AG09319 (cell line): ENCODE measurements around the gene GOLGA6A.
"Not testable (repeated sequence)": the region's sequence is repeated elsewhere in the genome, so short reads cannot be mapped to it uniquely, and the experiment has no call there.

Experiments
- DNase-seq: peaks from one replicate; pipeline ENCODE4 v3.0.0-alpha.2; 2010; ENCODE audit warnings: low read depth; ENCODE audit errors: extremely low read depth
- TF ChIP-seq, protein P1 (sequence below): IDR thresholded peaks from 2 replicates; pipeline ENCODE4 v1.5.1; 2011; ENCODE audit warnings: low read depth, mild to moderate bottlenecking, inconsistent platforms, low read length, moderate library complexity

GOLGA6A gene

DNA sequence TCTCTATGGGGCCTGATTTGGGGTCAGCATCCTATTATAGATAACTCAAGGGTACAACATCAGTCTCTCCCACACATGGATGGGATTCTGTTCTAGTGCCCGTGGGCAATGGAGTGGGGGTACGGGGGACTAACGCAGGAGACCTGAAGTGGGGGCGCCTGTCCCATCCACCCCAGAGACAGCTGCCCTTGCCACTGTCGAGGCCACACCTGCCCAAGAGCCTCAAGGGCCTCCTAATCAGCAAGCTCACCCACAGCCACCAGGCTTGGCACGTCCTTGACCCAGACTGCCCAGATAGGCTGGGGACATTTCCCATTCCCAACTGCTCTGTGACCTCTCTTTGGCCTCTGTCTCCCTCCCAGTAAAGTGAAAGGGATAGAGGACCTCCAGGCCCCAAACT lies 39.5 kb upstream of the GOLGA6A start:
- TF ChIP-seq, protein P1, sequence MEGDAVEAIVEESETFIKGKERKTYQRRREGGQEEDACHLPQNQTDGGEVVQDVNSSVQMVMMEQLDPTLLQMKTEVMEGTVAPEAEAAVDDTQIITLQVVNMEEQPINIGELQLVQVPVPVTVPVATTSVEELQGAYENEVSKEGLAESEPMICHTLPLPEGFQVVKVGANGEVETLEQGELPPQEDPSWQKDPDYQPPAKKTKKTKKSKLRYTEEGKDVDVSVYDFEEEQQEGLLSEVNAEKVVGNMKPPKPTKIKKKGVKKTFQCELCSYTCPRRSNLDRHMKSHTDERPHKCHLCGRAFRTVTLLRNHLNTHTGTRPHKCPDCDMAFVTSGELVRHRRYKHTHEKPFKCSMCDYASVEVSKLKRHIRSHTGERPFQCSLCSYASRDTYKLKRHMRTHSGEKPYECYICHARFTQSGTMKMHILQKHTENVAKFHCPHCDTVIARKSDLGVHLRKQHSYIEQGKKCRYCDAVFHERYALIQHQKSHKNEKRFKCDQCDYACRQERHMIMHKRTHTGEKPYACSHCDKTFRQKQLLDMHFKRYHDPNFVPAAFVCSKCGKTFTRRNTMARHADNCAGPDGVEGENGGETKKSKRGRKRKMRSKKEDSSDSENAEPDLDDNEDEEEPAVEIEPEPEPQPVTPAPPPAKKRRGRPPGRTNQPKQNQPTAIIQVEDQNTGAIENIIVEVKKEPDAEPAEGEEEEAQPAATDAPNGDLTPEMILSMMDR = no peak
- no peak for DNase-seq

DNA sequence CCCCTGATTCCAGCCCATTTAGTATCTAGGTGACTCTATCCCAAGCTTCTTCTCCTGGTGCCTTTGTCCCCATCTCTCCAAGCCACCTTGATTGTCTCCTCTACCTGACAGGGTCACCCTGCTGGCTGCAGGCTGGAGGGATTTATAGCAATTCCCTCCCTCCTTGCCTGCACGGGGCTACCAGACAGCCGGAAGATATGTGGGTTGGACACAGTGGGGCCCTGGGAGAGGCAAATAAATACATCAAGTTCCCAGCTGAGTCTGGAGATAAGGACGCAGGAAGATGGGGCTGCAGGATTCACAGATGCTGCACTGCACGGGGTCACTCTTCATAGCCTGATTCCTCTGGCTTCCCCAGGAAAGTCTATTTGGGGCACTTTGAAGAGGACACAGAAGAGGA lies 38.7 kb upstream of the GOLGA6A start:
- DNase-seq = no peak
- TF ChIP-seq, protein P1 = no peak

DNA sequence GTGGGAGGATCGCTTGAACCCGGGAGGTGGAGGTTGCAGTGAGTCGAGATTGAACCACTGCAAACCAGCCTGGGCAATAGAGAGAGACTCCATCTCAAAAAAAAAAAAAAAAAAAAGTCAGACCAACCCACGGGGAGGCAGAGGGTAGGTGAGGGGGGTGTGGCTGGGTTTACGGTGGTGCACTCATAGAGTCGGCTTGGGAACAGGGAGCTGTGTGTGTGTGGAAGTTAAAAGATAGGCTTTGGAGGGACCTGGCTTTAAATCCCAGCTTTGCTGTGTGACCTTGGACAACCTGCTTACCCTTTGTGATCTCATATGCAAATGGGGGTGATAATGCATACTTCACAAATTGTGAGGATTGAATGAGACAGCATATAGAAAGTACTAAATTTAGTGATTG lies 38.1 kb upstream of the GOLGA6A start:
- TF ChIP-seq, protein P1 = no peak
- no peak for DNase-seq

DNA sequence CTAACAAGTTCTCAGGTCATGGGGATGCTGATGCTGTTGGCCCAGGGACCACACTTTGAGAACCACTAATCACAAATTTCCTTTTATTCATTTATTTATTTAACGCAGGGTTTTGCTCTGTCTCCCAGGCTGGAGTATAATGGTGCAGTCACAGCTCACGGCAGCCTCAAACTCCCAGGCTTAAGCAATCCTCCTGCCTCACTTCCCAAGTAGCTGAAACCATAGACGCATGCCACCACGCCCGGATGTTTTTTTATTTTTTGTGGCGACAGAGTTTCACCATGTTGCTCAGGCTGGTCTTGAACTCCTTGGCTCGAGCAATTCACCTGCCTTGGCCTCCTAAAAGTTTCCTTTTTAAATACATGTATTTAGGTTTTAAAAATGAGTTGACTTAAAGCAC lies 27.4 kb upstream of the GOLGA6A start:
- no peak for DNase-seq
- TF ChIP-seq, protein P1 = no peak

DNA sequence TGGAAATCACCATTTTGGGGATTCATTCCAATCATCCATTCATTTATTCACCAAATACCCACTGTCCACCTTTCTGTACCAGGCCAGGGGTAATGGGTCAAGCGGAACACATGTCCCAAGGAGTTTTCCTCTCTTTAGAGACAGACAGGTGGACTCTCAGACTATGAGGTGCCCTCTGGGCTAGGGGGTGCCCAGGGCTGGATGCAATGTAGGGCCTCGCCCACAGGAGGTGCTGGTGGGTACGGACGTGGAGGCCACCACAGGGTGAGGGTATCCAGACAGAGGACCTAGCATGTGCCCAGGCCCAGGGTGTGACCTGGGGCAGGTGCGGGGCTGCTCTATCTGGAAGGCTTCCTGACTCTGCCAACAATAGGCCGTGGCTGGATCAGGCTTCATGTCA lies 26.3 kb upstream of the GOLGA6A start:
- DNase-seq = not testable (repeated sequence)

DNA sequence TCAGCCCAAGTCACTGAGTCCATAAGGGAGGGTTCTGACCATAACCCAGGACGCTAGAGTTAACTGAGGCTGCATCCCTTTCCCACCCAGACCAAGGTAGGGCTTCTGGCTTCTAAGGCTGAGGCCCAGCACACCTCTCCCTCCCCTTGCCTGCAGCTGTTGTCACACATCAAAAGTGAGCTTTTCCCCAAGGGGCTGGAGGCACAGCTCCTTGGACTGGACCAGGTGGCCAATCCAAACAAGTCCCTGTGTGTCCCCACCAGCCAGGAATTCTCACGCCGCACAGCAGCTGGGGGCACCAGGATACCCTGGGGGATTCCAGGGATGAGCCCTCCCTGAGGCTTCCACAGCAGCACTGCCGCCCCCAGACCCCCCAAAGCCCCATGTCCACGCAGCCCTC lies 25.8 kb upstream of the GOLGA6A start:
- no peak for DNase-seq
- TF ChIP-seq, protein P1 = no peak

DNA sequence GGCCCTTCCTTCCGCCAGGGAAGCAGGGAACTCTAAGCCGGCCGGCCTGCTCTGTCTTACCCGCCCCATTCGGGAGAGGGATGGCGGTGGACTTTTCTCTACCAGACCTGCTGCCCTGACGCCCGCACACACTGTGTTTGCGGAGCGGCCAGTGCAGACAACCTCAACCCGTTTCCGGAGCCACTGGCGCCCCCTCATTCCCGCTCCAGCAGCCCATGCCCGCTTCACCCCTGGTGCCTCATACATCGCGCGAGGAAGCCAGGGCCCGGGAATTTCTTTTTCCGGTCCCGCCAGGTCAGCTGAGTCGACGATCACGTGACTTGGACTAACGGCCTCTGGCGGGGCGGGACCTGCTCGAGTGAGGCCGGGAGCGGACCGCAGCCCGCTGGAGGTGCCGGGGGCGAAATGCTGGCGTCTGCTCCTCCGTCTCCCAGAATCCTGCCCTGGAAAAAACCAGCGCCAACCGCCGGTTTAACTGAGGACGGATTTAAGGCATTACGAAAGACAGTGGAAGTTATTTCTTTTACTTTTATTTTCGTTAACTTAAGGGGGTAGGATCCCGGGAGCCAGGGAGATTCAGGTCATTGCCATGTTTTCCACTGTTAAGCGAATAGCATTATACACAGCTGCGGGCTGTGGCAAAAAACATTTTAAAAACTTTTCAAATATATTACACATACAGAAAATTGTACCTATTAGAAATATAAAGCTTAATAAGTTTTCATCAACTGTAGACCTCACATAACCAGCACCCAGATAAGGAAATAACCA lies 17.8 kb upstream of the GOLGA6A start:
- DNase-seq = peak; percentile 81

DNA sequence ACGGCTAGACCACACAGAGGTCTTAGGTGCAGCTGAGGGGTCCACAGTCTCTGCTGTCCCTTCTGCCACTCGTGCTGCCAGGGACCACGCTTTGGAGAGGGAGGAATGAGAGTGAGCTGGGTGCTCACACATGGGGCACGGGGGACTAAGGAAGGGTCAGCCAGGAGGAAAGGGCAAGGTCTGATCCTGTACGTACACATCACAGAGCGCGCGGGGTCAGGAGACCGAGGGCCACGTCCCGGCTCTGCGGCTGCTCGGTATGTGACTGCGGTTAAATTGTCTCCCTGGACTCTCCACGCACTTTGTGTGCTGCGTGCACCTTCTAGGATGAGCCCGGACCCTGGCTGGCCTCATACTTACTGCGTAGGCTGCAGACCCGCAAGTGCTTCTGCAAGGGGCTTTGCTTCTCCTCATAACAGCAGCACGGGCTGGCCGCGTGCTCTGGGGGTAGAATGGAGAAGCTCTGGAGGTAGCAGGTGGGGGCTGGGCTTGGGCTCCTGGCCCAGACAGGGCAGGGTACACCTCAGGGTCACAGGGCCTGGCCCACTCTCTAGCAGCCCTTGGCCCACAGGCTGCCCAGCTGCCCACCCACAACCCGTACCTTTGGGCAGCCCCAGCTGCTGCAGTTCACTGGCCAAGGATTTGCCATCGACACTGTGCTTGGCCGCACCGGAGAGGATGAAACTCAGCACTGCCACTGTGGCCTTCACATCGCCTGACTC lies 14.6 kb upstream of the GOLGA6A start:
- DNase-seq = not testable (repeated sequence)

DNA sequence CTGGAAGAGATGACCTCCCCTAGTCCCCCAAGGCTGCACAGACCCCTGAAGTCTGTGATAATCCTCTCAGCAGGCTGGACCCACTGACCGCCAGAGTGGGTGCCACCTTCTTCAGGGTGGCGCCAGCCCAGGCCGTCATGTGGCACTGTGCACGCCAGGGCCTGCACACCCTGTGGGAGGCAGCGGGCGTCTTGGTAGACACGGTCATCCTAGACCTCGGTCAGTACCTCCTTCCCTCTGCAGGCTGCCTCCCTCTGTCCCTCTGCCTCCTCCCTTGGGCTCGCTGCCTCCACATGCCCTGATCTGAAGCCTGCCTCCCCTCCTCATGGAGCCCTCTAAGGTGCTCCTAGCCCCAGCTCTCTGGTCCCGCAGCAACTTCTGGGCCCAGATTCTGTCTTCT lies 13.3 kb upstream of the GOLGA6A start:
- DNase-seq = not testable (repeated sequence)

DNA sequence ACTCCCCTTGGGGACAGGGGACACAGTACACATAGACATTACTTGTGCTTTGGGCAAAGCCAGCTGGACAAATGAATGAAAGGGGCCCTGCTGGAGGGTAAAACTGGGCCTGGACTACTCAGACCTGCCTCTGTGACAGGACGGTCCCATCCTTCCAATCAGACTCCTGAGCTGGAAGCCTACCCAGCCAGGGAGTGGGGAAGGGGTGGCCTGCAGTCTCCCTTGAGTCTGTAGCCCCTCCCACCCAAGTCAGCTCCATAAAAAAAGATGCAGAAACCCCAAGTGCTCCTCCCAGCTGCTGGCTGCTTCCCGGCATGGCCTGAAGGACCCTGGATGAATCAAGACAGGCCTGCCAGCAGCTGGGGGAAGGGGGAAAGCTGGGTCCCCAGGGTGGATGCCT lies 12.2 kb upstream of the GOLGA6A start:
- not testable (repeated sequence) for DNase-seq

DNA sequence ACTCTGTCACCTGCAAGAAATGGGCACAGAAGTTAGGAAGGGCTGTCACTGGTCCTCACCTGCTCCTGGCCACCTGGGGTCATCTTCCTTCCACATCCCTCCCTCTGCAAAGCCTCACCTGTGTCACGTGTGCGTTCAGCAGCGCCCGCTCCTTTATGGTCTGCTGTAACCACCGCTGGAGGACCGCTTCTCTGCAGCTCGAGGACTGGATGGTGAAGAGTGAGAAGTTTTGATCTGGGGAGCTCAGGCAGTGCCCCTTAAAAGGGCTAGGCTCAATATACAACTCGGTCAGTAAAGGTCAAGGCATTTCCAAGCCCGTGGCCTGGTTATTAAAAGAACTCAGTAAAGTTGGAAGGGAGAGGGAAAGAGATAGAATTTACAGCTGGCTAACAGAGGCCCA lies 6.6 kb downstream of the GOLGA6A start:
- DNase-seq = not testable (repeated sequence)

DNA sequence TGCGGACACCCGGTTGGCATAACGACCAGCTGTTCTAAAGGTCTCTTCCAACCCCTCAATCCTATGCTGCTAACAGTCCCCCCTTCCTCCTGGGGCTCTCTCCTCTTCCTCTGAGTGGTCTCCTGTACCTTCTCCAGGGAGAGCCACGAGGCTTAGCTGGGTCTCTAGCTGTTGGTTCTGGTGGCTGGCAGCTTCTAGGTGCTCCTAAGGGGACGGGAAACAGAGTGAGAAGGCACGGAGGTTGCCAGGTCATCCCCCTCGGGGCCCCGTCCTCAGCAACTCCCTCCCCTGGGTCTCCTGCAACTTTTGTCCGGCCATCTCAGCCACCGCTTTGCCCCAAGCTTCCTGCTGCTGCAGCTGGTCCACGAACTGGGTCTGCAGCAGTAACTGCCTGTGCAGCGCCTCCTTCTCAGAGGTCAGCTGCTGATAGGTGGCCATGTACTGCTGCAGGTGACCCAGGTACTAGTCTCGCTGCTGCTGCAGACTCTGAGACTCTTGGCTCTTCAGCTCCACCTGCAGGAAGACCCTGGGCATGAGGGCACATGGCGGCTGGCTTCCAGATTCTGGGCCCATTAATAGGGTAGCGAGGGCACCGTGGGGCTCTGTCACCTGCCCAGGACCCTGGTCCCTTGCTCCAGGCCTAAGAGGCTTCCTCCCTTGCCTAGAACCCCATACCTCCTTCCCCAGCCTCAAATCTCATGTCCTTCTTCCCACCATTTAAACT lies 9.6 kb downstream of the GOLGA6A start:
- DNase-seq = not testable (repeated sequence)

DNA sequence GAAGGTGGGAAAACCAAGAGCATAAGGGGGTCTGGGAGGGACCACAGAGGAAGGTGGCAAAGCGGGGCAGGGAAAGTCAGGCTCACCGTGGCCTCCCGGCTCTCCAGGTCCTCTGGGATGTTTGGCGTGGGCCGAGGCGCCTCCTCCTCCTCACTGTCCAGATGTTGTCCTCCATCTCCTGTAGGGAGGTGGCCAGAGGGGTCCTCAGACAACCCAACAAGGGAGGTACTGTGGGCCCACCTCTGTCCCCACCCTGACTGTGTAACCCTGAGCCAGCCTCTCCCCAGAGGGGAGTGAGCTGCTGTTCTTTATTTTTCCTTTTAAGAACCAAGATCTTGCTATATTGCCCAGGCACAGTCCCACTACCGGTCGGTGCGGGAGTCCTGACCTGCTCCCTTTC lies 10.2 kb downstream of the GOLGA6A start:
- not testable (repeated sequence) for DNase-seq

DNA sequence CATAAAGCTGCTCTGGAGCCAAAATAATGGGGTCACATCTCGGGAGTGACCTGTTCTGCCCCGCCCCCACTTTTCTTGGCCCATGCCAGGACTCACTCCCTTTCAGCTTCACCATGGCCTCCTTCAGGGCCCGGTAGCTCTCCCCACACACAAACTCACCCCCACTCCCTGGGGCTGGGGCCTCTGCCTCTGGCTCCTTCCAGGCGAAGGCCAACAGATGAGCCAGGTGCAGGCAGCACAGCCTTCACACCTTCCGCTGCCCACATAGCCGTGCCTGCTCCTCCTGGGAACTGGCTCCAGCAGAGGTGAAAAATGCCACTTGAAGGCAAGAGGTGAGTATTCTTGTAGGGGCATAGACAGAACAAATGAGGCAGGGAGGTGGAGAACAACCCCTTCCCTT lies 10.7 kb downstream of the GOLGA6A start:
- DNase-seq = not testable (repeated sequence)
